HL-60 (cell line): ENCODE data around the gene GTF3C1.
"Not testable (repeated sequence)": the region's sequence is repeated elsewhere in the genome, so short reads cannot be mapped to it uniquely, and the experiment has no call there.

ENCODE experiments used
- DNase-seq, 2 experiments: peaks; one replicate each; pipeline ENCODE4 v3.0.0-alpha.2; 2010 to 2020; ENCODE audit warnings: low read depth in 1 of 2, low spot score in 1 of 2
- H3K27ac ChIP-seq: fragments of 250-450 bp; sonication (Bioruptor Pico); replicated peaks from 2 replicates; pipeline ENCODE4 v1.5.1; 2020; ENCODE audit warnings: mild to moderate bottlenecking, moderate library complexity
- H3K27me3 ChIP-seq: fragments of 250-450 bp; sonication (Bioruptor Pico); 2 replicates; pipeline ENCODE4 v1.5.1; 2021; ENCODE audit warnings: mild to moderate bottlenecking, moderate library complexity; ENCODE audit not compliant: insufficient read depth, poor library complexity, severe bottlenecking
- H3K4me3 ChIP-seq: replicated peaks from 2 replicates; pipeline ENCODE4 v1.5.1; 2011; ENCODE audit warnings: mild to moderate bottlenecking, control low read depth, low read length; ENCODE audit not compliant: insufficient read depth
- GABPA ChIP-seq: IDR thresholded peaks from 2 replicates; pipeline ENCODE4 v1.6.1; 2012; ENCODE audit warnings: low read depth
- POLR2AphosphoS5 ChIP-seq: IDR thresholded peaks from 2 replicates; pipeline ENCODE4 v1.6.1; 2012; ENCODE audit warnings: low read depth
- SPI1 ChIP-seq: IDR thresholded peaks from 2 replicates; pipeline ENCODE4 v1.6.1; 2012; ENCODE audit warnings: low read depth, mild to moderate bottlenecking, borderline replicate concordance
- TF ChIP-seq, protein P1 (sequence below): IDR thresholded peaks from 2 replicates; pipeline ENCODE4 v1.6.1; 2012; ENCODE audit warnings: low read depth; ENCODE audit not compliant: insufficient replicate concordance
- TF ChIP-seq, protein P2 (sequence below): IDR thresholded peaks from one replicate; pipeline ENCODE4 v1.5.1; 2011; ENCODE audit warnings: low read length, control low read depth, inconsistent platforms; ENCODE audit not compliant: insufficient read depth

GTF3C1 gene

DNA sequence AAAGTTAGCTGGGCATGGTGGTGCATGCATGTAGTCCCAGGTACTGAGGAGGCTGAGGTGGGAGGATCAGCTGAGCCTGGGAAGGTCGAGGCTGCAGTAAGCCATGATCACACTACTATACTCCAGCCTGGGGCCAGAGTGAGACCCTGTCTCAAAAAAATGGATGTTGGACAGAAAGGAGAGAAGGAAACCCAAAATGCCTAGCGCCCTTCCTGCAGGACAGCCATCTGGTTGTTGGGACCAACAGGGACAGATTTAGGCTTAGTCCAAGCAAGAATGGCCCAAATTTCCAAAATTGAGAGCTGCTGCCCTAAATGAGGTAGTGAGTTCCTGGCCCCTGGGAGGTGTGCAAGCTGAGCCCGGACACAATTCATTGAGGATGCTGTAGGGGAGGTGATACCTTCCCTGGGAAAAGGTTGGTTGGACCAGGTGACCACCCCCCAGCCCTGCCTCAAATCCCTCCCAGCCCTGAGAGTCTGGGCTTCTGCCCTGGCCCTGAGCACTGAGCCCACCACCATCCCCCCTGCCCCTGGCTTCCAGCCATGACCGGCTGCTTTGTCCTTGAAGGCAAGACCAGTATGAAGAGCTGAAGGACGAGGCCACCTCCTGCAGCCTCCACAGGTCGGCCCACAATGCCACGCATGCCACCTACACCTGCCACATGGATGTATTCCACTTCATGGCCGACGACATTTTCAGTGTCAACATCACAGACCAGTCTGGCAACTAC lies 112.6 kb downstream of the GTF3C1 start:
- H3K27me3 ChIP-seq, result no peaks in the 10 kb centered on the region
- no peak for DNase-seq
- H3K4me3 ChIP-seq, result no peak overlapping the region
- H3K27ac ChIP-seq, result no peak overlapping the region
- TF ChIP-seq SPI1, result no peak
- no peak for TF ChIP-seq GABPA
- TF ChIP-seq, protein P1, sequence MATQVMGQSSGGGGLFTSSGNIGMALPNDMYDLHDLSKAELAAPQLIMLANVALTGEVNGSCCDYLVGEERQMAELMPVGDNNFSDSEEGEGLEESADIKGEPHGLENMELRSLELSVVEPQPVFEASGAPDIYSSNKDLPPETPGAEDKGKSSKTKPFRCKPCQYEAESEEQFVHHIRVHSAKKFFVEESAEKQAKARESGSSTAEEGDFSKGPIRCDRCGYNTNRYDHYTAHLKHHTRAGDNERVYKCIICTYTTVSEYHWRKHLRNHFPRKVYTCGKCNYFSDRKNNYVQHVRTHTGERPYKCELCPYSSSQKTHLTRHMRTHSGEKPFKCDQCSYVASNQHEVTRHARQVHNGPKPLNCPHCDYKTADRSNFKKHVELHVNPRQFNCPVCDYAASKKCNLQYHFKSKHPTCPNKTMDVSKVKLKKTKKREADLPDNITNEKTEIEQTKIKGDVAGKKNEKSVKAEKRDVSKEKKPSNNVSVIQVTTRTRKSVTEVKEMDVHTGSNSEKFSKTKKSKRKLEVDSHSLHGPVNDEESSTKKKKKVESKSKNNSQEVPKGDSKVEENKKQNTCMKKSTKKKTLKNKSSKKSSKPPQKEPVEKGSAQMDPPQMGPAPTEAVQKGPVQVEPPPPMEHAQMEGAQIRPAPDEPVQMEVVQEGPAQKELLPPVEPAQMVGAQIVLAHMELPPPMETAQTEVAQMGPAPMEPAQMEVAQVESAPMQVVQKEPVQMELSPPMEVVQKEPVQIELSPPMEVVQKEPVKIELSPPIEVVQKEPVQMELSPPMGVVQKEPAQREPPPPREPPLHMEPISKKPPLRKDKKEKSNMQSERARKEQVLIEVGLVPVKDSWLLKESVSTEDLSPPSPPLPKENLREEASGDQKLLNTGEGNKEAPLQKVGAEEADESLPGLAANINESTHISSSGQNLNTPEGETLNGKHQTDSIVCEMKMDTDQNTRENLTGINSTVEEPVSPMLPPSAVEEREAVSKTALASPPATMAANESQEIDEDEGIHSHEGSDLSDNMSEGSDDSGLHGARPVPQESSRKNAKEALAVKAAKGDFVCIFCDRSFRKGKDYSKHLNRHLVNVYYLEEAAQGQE, result no peak
- TF ChIP-seq, protein P2, sequence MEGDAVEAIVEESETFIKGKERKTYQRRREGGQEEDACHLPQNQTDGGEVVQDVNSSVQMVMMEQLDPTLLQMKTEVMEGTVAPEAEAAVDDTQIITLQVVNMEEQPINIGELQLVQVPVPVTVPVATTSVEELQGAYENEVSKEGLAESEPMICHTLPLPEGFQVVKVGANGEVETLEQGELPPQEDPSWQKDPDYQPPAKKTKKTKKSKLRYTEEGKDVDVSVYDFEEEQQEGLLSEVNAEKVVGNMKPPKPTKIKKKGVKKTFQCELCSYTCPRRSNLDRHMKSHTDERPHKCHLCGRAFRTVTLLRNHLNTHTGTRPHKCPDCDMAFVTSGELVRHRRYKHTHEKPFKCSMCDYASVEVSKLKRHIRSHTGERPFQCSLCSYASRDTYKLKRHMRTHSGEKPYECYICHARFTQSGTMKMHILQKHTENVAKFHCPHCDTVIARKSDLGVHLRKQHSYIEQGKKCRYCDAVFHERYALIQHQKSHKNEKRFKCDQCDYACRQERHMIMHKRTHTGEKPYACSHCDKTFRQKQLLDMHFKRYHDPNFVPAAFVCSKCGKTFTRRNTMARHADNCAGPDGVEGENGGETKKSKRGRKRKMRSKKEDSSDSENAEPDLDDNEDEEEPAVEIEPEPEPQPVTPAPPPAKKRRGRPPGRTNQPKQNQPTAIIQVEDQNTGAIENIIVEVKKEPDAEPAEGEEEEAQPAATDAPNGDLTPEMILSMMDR, result no peak
- TF ChIP-seq POLR2AphosphoS5, result no peak

DNA sequence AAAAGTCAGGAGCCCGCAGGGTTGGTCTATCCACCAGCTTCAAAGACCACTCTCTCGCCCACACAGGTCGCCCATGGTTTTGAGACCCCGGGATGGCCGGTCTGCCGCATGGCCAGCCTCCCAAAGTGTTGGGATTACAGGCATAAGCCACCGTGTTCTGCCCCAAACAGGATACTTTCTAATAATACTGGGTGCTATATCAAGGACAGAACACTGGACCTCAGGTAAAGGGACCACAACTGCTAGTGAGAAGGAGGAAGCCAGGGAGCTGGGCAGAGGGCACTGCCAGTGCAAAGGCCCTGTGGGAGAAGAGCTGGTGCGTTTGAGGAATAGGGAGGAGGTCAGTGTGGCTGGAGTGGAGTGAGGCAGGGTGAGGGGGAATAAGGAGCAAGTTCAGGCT lies 113.6 kb downstream of the GTF3C1 start:
- no peak for TF ChIP-seq GABPA
- TF ChIP-seq, protein P2, result no peak
- no peak for TF ChIP-seq POLR2AphosphoS5
- TF ChIP-seq, protein P1, result no peak
- no peak for TF ChIP-seq SPI1
- DNase-seq, result no peak
- Histone ChIP-seq H3K4me3 (no peak overlapping the region), H3K27ac (no peak overlapping the region), H3K27me3 (no peaks in the 10 kb centered on the region)

DNA sequence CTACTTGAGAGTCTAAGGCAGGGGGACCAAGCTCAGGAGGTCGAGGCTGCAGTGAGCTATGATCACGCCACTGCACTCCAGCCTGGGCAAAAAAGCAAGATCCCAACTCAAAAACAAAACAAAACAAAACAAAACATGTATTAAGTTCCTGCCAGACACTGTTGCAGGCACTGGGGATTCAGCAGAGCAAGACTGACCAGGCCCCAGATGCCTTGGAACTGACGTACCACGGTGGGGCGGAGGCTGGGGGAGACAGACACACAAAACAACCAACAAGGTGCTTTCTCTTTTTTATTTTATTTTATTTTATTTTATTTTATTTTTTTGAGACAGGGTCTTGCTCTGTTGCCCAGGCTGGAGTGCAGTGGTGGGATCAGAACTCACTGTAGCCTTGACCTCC lies 114.6 kb downstream of the GTF3C1 start:
- not testable (repeated sequence) for DNase-seq, H3K4me3 ChIP-seq, H3K27me3 ChIP-seq, H3K27ac ChIP-seq

DNA sequence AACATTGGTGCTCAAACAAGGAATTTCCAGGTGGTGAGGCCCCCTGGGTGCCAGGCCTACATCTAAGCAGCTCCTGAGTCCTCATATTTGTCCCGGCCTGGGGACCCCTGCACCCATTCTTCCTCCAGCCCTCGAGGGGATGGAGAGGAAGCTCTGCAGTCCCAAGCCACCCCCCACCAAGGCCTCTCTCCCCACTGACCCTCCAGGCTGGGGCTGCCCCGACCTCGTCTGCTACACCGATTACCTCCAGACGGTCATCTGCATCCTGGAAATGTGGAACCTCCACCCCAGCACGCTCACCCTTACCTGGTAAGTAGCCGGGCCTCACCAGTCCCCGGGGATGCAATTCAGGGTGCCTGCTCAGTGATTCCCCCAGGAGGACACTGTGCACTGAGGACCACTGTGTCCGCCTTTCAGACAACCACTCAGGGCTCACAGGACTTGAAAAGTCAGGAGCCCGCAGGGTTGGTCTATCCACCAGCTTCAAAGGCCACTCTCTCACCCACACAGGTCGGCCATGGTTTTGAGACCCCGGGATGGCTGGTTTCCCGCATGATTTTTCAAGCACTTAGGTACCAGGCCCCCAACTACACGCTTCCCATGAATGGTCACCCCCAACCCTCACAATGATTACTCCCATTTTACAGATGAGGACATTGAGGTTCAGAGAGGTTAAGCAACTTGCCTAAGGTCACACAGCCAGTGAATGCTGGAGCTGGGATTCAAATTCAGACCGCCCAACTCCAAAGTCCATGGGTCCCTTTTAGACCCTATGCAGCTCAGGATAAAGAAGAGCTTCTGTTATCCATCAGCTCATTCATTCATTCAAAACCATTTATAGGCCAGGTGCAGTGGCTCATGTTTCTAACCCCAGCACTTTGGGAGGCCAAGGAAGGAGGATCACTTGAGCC lies 115.3 kb downstream of the GTF3C1 start:
- no peak overlapping the region for H3K27ac ChIP-seq
- H3K4me3 ChIP-seq, result no peak overlapping the region
- no peak for DNase-seq
- TF ChIP-seq GABPA (no peak), POLR2AphosphoS5 (no peak), SPI1 (no peak)
- TF ChIP-seq, protein P2, result no peak
- TF ChIP-seq, protein P1, result no peak
- H3K27me3 ChIP-seq, result no peaks in the 10 kb centered on the region
